Fibroblast of lung (primary cell): Measurements from ENCODE around the gene CDYL2. TPM values are rescaled to one million over a fixed set of nuclear protein-coding genes. Genes with fewer than 3 reads are reported as not detected.

Source experiments
- DNase-seq, 2 donors: peaks; one replicate each; pipeline versions ENCODE4 v3.0.0 to v3.0.0-alpha.2; 2010; ENCODE audit warnings: low read depth in 2 of 2
- H2AFZ ChIP-seq: 2 replicates; pipeline ENCODE4 v1.5.1; 2012; ENCODE audit warnings: low read length, control low read depth, inconsistent platforms
- H3K27ac ChIP-seq: 2 replicates; pipeline ENCODE4 v1.5.1; 2011; ENCODE audit warnings: low read length, control low read depth; ENCODE audit not compliant: insufficient read depth
- H3K27me3 ChIP-seq: 2 replicates; pipeline ENCODE4 v1.5.1; 2011; ENCODE audit warnings: mild to moderate bottlenecking, low read length; ENCODE audit not compliant: control insufficient read depth, insufficient read depth
- H3K36me3 ChIP-seq: 2 replicates; pipeline ENCODE4 v1.5.1; 2011; ENCODE audit warnings: low read length; ENCODE audit not compliant: control insufficient read depth, insufficient read depth
- H3K4me1 ChIP-seq: 2 replicates; pipeline ENCODE4 v1.5.1; 2011; ENCODE audit warnings: low read length; ENCODE audit not compliant: control insufficient read depth, insufficient read depth; ENCODE audit errors: extremely low read depth
- H3K4me2 ChIP-seq: 2 replicates; pipeline ENCODE4 v1.5.1; 2011; ENCODE audit warnings: low read length, control low read depth; ENCODE audit not compliant: insufficient read depth; ENCODE audit errors: extremely low read depth
- H3K4me3 ChIP-seq, 4 experiments: fragments of 200-600 bp in 1 of 4; sonication (generic) in 1 of 4; replicated peaks in 1 of 4; 2 replicates each; pipeline ENCODE4 v1.5.1; 2011 to 2016; ENCODE audit warnings: low read length in 4 of 4, low read depth in 3 of 4, mild to moderate bottlenecking in 3 of 4, control low read depth in 2 of 4, inconsistent platforms in 1 of 4, mixed read lengths in 1 of 4; ENCODE audit not compliant: insufficient read depth in 1 of 4; ENCODE audit errors: control extremely low read depth in 1 of 4
- H3K79me2 ChIP-seq: 2 replicates; pipeline ENCODE4 v1.5.1; 2012; ENCODE audit warnings: mild to moderate bottlenecking, low read length, inconsistent platforms; ENCODE audit not compliant: control insufficient read depth, insufficient read depth
- H3K9ac ChIP-seq: 2 replicates; pipeline ENCODE4 v1.5.1; 2011; ENCODE audit warnings: mild to moderate bottlenecking, low read length, control low read depth; ENCODE audit not compliant: insufficient read depth
- H3K9me3 ChIP-seq: 2 replicates; pipeline ENCODE4 v1.5.1; 2012; ENCODE audit warnings: low read depth, low read length; ENCODE audit not compliant: control insufficient read depth, insufficient read depth
- H4K20me1 ChIP-seq: 2 replicates; pipeline ENCODE4 v1.5.1; 2011; ENCODE audit warnings: low read length; ENCODE audit not compliant: control insufficient read depth, insufficient read depth; ENCODE audit errors: extremely low read depth
- EZH2 ChIP-seq: IDR thresholded peaks from 2 replicates; pipeline ENCODE4 v1.5.1; 2012; ENCODE audit warnings: low read length, control low read depth, mild to moderate bottlenecking; ENCODE audit errors: missing control alignments
- polyA plus RNA-seq, 2 donors: library from polyadenylated mRNA; depleted of rRNA in 1 of 2; stranded (reverse) in 1 of 2; unstranded in 1 of 2; fragments of >200 nt; gene quantifications; 2 replicates each; pipeline ENCODE4 v1.2.1, GENCODE V29; 2011 to 2012; ENCODE audit warnings: missing spikeins in 1 of 2
- total RNA-seq: library from RNA; depleted of rRNA; stranded (reverse); fragments of >200 nt; gene quantifications from 2 replicates; pipeline ENCODE4 v1.2.1, GENCODE V29; 2014
- TF ChIP-seq, protein P1 (sequence below), 2 donors: IDR thresholded peaks in 1 of 2; conservative IDR thresholded peaks in 1 of 2; 1 replicate in 1 of 2; 2 replicates in 1 of 2; pipeline ENCODE4 v1.5.1; 2011 to 2012; ENCODE audit warnings: low read length in 2 of 2, control low read depth in 1 of 2, inconsistent platforms in 1 of 2, low read depth in 1 of 2, mild to moderate bottlenecking in 1 of 2

CDYL2 gene
- total and polyA plus RNA-seq, 2 donors (not counting 1 experiment from before 2014, with no cell fraction given), result 1.1 to 3.5 TPM

DNA sequence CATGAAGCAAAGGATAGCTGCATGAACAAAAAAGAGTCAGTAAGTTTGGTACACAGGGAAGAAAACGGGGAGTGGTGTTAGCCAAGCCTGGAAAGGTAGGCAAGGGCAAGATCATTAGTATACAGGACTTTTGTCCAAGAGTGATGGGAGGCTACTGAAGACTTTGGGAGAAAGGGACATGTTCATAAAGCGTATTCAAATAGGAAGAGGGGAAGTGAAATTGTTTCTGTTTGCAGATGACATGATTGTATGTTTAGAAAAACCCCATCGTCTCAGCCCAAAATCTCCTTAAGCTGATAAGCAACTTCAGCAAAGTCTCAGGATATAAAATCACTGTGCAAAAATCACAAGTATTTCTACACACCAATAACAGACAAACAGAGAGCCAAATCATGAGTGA lies 19.4 kb downstream of the CDYL2 start:
- Histone ChIP-seq H3K27ac (no peak overlapping the region), H3K4me2 (no peak overlapping the region), H4K20me1 (no peaks in the 10 kb centered on the region), H3K9me3 (no peaks in the 10 kb centered on the region), H3K9ac (no peak overlapping the region), H3K4me3 (no peak overlapping the region), H2AFZ (no peak overlapping the region), H3K4me1 (no peaks in the 10 kb centered on the region), H3K36me3 (no peaks in the 10 kb centered on the region), H3K79me2 (no peaks in the 10 kb centered on the region), H3K27me3 (no peaks in the 10 kb centered on the region)
- no peak for DNase-seq
- TF ChIP-seq, protein P1, sequence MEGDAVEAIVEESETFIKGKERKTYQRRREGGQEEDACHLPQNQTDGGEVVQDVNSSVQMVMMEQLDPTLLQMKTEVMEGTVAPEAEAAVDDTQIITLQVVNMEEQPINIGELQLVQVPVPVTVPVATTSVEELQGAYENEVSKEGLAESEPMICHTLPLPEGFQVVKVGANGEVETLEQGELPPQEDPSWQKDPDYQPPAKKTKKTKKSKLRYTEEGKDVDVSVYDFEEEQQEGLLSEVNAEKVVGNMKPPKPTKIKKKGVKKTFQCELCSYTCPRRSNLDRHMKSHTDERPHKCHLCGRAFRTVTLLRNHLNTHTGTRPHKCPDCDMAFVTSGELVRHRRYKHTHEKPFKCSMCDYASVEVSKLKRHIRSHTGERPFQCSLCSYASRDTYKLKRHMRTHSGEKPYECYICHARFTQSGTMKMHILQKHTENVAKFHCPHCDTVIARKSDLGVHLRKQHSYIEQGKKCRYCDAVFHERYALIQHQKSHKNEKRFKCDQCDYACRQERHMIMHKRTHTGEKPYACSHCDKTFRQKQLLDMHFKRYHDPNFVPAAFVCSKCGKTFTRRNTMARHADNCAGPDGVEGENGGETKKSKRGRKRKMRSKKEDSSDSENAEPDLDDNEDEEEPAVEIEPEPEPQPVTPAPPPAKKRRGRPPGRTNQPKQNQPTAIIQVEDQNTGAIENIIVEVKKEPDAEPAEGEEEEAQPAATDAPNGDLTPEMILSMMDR (conservative IDR thresholded peaks at IDR 0.05 in 1 of 2, IDR thresholded peaks at IDR 0.05 in 1 of 2; ENCODE audit: low read depth in 1 of 2, low read length in 2 of 2), result no peak
- no peak for TF ChIP-seq EZH2

- no peaks in the 10 kb centered on the region for H3K4me1 ChIP-seq
- H3K27ac ChIP-seq, result no peak overlapping the region
- no peak overlapping the region for H3K9ac ChIP-seq
- DNase-seq, result no peak
- H3K4me2 ChIP-seq, result no peak overlapping the region
- no peaks in the 10 kb centered on the region for H3K27me3 ChIP-seq
- no peak overlapping the region for H2AFZ ChIP-seq
- H3K36me3 ChIP-seq, result no peaks in the 10 kb centered on the region
- no peak for TF ChIP-seq EZH2
- TF ChIP-seq, protein P1 (conservative IDR thresholded peaks at IDR 0.05 in 1 of 2, IDR thresholded peaks at IDR 0.05 in 1 of 2; ENCODE audit: low read depth in 1 of 2, low read length in 2 of 2), result no peak
- no peaks in the 10 kb centered on the region for H3K9me3 ChIP-seq
- no peaks in the 10 kb centered on the region for H4K20me1 ChIP-seq
- no peak overlapping the region for H3K4me3 ChIP-seq
- H3K79me2 ChIP-seq, result no peaks in the 10 kb centered on the region
Measured at GRCh38 chr16:80778703-80779102, 25.7 kb downstream of the CDYL2 start.

DNA sequence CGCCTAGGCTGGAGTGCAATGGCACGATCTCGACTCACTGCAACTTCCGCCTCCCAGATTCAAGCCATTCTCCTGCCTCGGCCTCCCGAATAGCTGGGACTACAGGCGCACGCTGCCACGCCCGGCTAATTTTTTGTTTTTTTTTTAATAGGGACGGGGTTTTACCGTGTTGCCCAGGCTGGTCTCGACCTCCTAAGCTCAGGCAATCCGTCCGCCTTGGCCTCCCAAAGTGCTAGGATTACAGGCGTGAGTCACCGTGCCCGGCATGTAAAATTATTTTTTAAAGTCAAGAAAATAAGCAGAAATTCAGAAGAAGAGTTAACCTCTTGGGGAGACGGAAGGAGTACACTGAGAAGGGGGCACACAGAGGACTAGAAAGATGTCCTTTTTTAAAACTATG lies 27.5 kb downstream of the CDYL2 start:
- Histone ChIP-seq H3K4me3 (no peak overlapping the region), H3K79me2 (no peaks in the 10 kb centered on the region), H3K4me2 (no peak overlapping the region), H3K9ac (no peak overlapping the region), H3K9me3 (no peaks in the 10 kb centered on the region), H3K27me3 (no peaks in the 10 kb centered on the region), H3K27ac (no peak overlapping the region), H2AFZ (no peak overlapping the region), H3K4me1 (no peaks in the 10 kb centered on the region), H4K20me1 (no peaks in the 10 kb centered on the region), H3K36me3 (no peaks in the 10 kb centered on the region)
- no peak for DNase-seq
- TF ChIP-seq, protein P1 (conservative IDR thresholded peaks at IDR 0.05 in 1 of 2, IDR thresholded peaks at IDR 0.05 in 1 of 2; ENCODE audit: low read depth in 1 of 2, low read length in 2 of 2), result no peak
- TF ChIP-seq EZH2, result no peak
